ENCODE data around the gene EEFSEC.

The EEFSEC gene

GRCh38 chr3:128276577-128277183 lies 123.4 kb downstream of the EEFSEC start:
- DNase-seq: no peak
- in situ Hi-C loops (cut with HindIII; ENCODE audit: low pct_ligation_motif_present, low pct_unique_long_range_greater_than_20kb, low sequenced_read_pairs): no loop called here

GRCh38 chr3:128277378-128278069 lies 124.2 kb downstream of the EEFSEC start:
- in situ Hi-C loops (cut with HindIII; ENCODE audit: low pct_ligation_motif_present, low pct_unique_long_range_greater_than_20kb, low sequenced_read_pairs): no loop called here

GRCh38 chr3:128278130-128278529 lies 124.8 kb downstream of the EEFSEC start:
- in situ Hi-C loops (cut with HindIII; ENCODE audit: low pct_ligation_motif_present, low pct_unique_long_range_greater_than_20kb, low sequenced_read_pairs): no loop called here

More at GRCh38 chr3:128277378-128278069, 124.2 kb downstream of the EEFSEC start:
- DNase-seq: no peak

GRCh38 chr3:128278761-128279600 lies 125.7 kb downstream of the EEFSEC start:
- in situ Hi-C loops (cut with HindIII; ENCODE audit: low pct_ligation_motif_present, low pct_unique_long_range_greater_than_20kb, low sequenced_read_pairs): no loop called here

More at GRCh38 chr3:128278130-128278529, 124.8 kb downstream of the EEFSEC start:
- DNase-seq: no peak

GRCh38 chr3:128279601-128279880 lies 126.3 kb downstream of the EEFSEC start:
- no peak for DNase-seq
- in situ Hi-C loops (cut with HindIII; ENCODE audit: low pct_ligation_motif_present, low pct_unique_long_range_greater_than_20kb, low sequenced_read_pairs): no loop called here

More at GRCh38 chr3:128278761-128279600, 125.7 kb downstream of the EEFSEC start:
- DNase-seq: no peak

- no peak for DNase-seq
These were observed 127.3 kb downstream of the EEFSEC start for GRCh38 chr3:128280481-128281052.

GRCh38 chr3:128281056-128281455 lies 127.8 kb downstream of the EEFSEC start:
- in situ Hi-C loops (cut with HindIII; ENCODE audit: low pct_ligation_motif_present, low pct_unique_long_range_greater_than_20kb, low sequenced_read_pairs): no loop called here
- no peak for DNase-seq

More at GRCh38 chr3:128280481-128281052, 127.3 kb downstream of the EEFSEC start:
- in situ Hi-C loops (cut with HindIII; ENCODE audit: low pct_ligation_motif_present, low pct_unique_long_range_greater_than_20kb, low sequenced_read_pairs): no loop called here

GRCh38 chr3:128281461-128282367 lies 128.4 kb downstream of the EEFSEC start:
- no peak for DNase-seq
- in situ Hi-C loops (cut with HindIII; ENCODE audit: low pct_ligation_motif_present, low pct_unique_long_range_greater_than_20kb, low sequenced_read_pairs): no loop called here

- no peak for DNase-seq
- in situ Hi-C loops (cut with HindIII; ENCODE audit: low pct_ligation_motif_present, low pct_unique_long_range_greater_than_20kb, low sequenced_read_pairs): no loop called here
These were observed 129.3 kb downstream of the EEFSEC start for GRCh38 chr3:128282380-128283196.

- no peak for DNase-seq
- in situ Hi-C loops (cut with HindIII; ENCODE audit: low pct_ligation_motif_present, low pct_unique_long_range_greater_than_20kb, low sequenced_read_pairs): no loop called here
These were observed 130.1 kb downstream of the EEFSEC start for GRCh38 chr3:128283421-128283820.

- in situ Hi-C loops (cut with HindIII; ENCODE audit: low pct_ligation_motif_present, low pct_unique_long_range_greater_than_20kb, low sequenced_read_pairs): no loop called here
- no peak for DNase-seq
These were observed 132.0 kb downstream of the EEFSEC start for GRCh38 chr3:128285042-128285966.

GRCh38 chr3:128285967-128286321 lies 132.7 kb downstream of the EEFSEC start:
- DNase-seq: no peak
- in situ Hi-C loops (cut with HindIII; ENCODE audit: low pct_ligation_motif_present, low pct_unique_long_range_greater_than_20kb, low sequenced_read_pairs): no loop called here

- in situ Hi-C loops (cut with HindIII; ENCODE audit: low pct_ligation_motif_present, low pct_unique_long_range_greater_than_20kb, low sequenced_read_pairs): no loop called here
- no peak for DNase-seq
These were observed 133.4 kb downstream of the EEFSEC start for GRCh38 chr3:128286691-128287090.

- in situ Hi-C loops (cut with HindIII; ENCODE audit: low pct_ligation_motif_present, low pct_unique_long_range_greater_than_20kb, low sequenced_read_pairs): no loop called here
- DNase-seq: no peak
These were observed 133.9 kb downstream of the EEFSEC start for GRCh38 chr3:128287216-128287615.

- DNase-seq: no peak
These were observed 136.3 kb downstream of the EEFSEC start for GRCh38 chr3:128289534-128289933.

GRCh38 chr3:128290484-128290883 lies 137.2 kb downstream of the EEFSEC start:
- DNase-seq: no peak
- in situ Hi-C loops (cut with HindIII; ENCODE audit: low pct_ligation_motif_present, low pct_unique_long_range_greater_than_20kb, low sequenced_read_pairs): no loop called here

More at GRCh38 chr3:128289534-128289933, 136.3 kb downstream of the EEFSEC start:
- in situ Hi-C loops (cut with HindIII; ENCODE audit: low pct_ligation_motif_present, low pct_unique_long_range_greater_than_20kb, low sequenced_read_pairs): no loop called here

All from ACHN (cell line).